Right ventricle myocardium inferior (tissue), 1 donor: ENCODE measurements around the gene IER5. TPM values are rescaled to one million over a fixed set of nuclear protein-coding genes. Genes with fewer than 3 reads are reported as not detected.

Experiments
- ATAC-seq: fragments of 200-7000 bp; cut with Tn5 transposase; one replicate; pipeline ENCODE4 v1.9.1; 2020; ENCODE audit warnings: mild to moderate bottlenecking, moderate library complexity
- DNase-seq: peaks from one replicate; pipeline ENCODE4 v3.0.0; 2021; ENCODE audit errors: missing footprints
- intact Hi-C: fragments of 100-400 bp; cut with DNase I; formaldehyde crosslinking; loops from one replicate; pipeline ENCODE4 v1.11.0; 2022
- total RNA-seq: library from RNA; stranded (reverse); fragmentation: NEBNext Ultra II Directional; extraction: Animal tissue kit (Norgen Biotek cat#: 25700); gene quantifications from one replicate; pipeline ENCODE4 v1.2.1, GENCODE V29; 2021
- donor health status: DM: no; HTN: yes; CAD: no; lungs with severe emphysema.

IER5 gene
- total RNA-seq, 1 donor from 2014 or later, result 14.3 TPM

- ATAC-seq, result no peak
- no peak for DNase-seq
- intact Hi-C loops, result loop anchor here (5.0 kb wide), 1 partner anchor 34 kb away; no protein-coding TSS in a partner anchor
Observed at GRCh38 chr1:181140891-181141290, 52.4 kb downstream of the IER5 start.

- no peak for DNase-seq
- no peak for ATAC-seq
- intact Hi-C loops, result loop anchor here (5.0 kb wide), 1 partner anchor 34 kb away; no protein-coding TSS in a partner anchor
Observed at GRCh38 chr1:181141431-181141910, 53.0 kb downstream of the IER5 start.

Other genes with a start within 250 kb of the IER5 start
- gene KIAA1614, start 175.8 kb upstream of the IER5 start, total RNA-seq, result 6.4 TPM
- gene STX6, start 65.8 kb upstream of the IER5 start, total RNA-seq, result 6.1 TPM
- gene MR1, start 54.7 kb upstream of the IER5 start, total RNA-seq, result 5.3 TPM